PC-9 (cell line): ENCODE data around the gene INTS1. TPM values are rescaled to one million over a fixed set of nuclear protein-coding genes. Genes with fewer than 3 reads are reported as not detected.
A peak's percentile ranks its signal among the peaks of the same experiment; 100 is the strongest.

Experiments used
- BruUV-seq: library from RNA; stranded (reverse); fragments of 400-500 nt; replicated peaks from 2 replicates; lab custom pipeline; 2021; lab: Mats Ljungman, UMichigan
- CTCF ChIA-PET: fragments of 300-600 bp; sonication (Branson Sonifier 250); formaldehyde crosslinking; loops from one replicate; lab custom pipeline; 2022; ENCODE audit warnings: antibody characterized with exemption; lab: Charles Lee
- POLR2A ChIA-PET: fragments of 300-600 bp; sonication (Branson Sonifier 250); formaldehyde crosslinking; loops from one replicate; lab custom pipeline; 2022; ENCODE audit warnings: antibody characterized with exemption; ENCODE audit not compliant: unreplicated experiment; lab: Charles Lee
- DNase-seq, 2 experiments: peaks; one replicate each; pipeline versions ENCODE4 v3.0.0 to v3.0.0-alpha.2; 2015 to 2022; ENCODE audit warnings: mixed read lengths in 1 of 2
- H2AFZ ChIP-seq: fragments of 200-600 bp; sonication (generic); 2 replicates; pipeline ENCODE4 v1.8.1; 2017; ENCODE audit warnings: antibody characterized with exemption
- H3F3A ChIP-seq: fragments of 200-600 bp; sonication (generic); 2 replicates; pipeline ENCODE4 v1.8.1; 2017; ENCODE audit warnings: antibody characterized with exemption, mild to moderate bottlenecking, low read depth; ENCODE audit not compliant: insufficient read depth
- H3K27ac ChIP-seq: fragments of 200-600 bp; sonication (generic); 2 replicates; pipeline ENCODE4 v1.6.1; 2016; ENCODE audit warnings: mixed run types
- H3K27me3 ChIP-seq: fragments of 200-600 bp; sonication (generic); 2 replicates; pipeline ENCODE4 v1.6.1; 2016; ENCODE audit warnings: low read depth, mixed run types; ENCODE audit not compliant: insufficient read depth
- H3K36me3 ChIP-seq: fragments of 200-600 bp; sonication (generic); 2 replicates; pipeline ENCODE4 v1.6.1; 2016; ENCODE audit warnings: low read depth, mixed run types
- H3K4me1 ChIP-seq: fragments of 200-600 bp; sonication (generic); replicated peaks from 2 replicates; pipeline ENCODE4 v1.6.1; 2016; ENCODE audit warnings: mixed run types; ENCODE audit not compliant: insufficient read depth
- H3K4me2 ChIP-seq: fragments of 200-600 bp; sonication (generic); 2 replicates; pipeline ENCODE4 v1.6.1; 2017; ENCODE audit warnings: mixed run types
- H3K4me3 ChIP-seq: fragments of 200-600 bp; sonication (generic); 2 replicates; pipeline ENCODE4 v1.6.1; 2016; ENCODE audit warnings: mixed run types
- H3K79me2 ChIP-seq: fragments of 200-600 bp; sonication (generic); 2 replicates; pipeline ENCODE4 v1.6.1; 2017; ENCODE audit warnings: low read depth, mixed run types
- H3K9me2 ChIP-seq: fragments of 200-600 bp; sonication (generic); 2 replicates; pipeline ENCODE4 v1.8.1; 2017; ENCODE audit warnings: mild to moderate bottlenecking; ENCODE audit not compliant: insufficient read depth
- H3K9me3 ChIP-seq: fragments of 200-600 bp; sonication (generic); 2 replicates; pipeline ENCODE4 v1.8.1; 2016; ENCODE audit warnings: low read depth; ENCODE audit not compliant: insufficient read depth
- H4K20me1 ChIP-seq: fragments of 200-600 bp; sonication (generic); 2 replicates; pipeline ENCODE4 v1.8.1; 2017; ENCODE audit not compliant: insufficient read depth
- EZH2 ChIP-seq: fragments of 200-600 bp; sonication (generic); IDR thresholded peaks from 2 replicates; pipeline ENCODE4 v1.8.0; 2017; ENCODE audit warnings: antibody characterized with exemption, low read depth
- intact Hi-C: fragments of 100-400 bp; cut with micrococcal nuclease; formaldehyde crosslinking; loops from one replicate; pipeline ENCODE4 v1.10.0; 2022; ENCODE audit not compliant: unreplicated experiment
- total RNA-seq: library from RNA; stranded (reverse); gene quantifications from 2 replicates; pipeline ENCODE4 v1.2.3, GENCODE V29; 2021
- TF ChIP-seq, protein P1 (sequence below): fragments of 200-600 bp; sonication (generic); conservative IDR thresholded peaks from 2 replicates; pipeline ENCODE4 v1.6.1; 2017; ENCODE audit warnings: mixed run types, antibody characterized with exemption, mild to moderate bottlenecking, moderate library complexity

INTS1 gene
- total RNA-seq, 1 experiment from 2014 or later: 124 TPM

DNA sequence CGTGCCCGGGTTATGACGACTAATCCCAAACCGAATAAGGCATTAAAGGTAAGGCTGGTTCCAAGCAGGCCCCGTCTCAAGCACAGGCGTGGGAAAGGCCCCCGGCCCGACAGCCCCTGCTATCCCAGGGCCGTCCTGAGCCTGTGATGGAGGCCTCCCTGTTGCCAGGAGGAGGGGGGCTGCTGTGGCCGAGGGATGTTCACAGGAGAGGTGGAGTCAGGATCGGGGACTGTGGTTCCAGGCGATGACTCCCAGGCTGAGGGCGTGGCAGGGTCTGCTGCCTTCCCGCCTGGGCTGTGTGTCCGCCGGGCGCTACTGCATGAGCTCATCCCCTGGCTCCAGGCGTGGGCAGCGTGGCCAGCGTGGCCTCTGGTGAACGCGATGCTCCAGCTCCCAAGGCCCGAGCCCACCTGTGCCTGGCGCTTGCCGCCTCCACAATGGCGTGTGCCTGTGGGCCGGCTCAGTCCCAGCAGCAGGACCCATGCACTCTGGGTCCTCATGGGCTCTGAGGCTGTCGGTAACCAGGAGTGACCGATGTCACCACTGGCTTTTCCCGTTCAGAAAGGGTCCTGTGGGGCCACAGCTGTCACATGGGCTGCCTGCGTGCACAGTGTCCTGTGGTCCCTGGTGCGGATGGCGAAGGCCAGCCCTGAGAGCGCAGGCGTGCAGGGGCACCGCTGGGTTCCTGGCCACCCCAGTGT, 35.1 kb upstream of the INTS1 start:
- Histone ChIP-seq H3K27me3 (no peaks in the 10 kb centered on the region), H3K9me3 (no peaks in the 10 kb centered on the region), H2AFZ (no peak overlapping the region), H3K4me3 (no peak overlapping the region), H3K9me2 (no peaks in the 10 kb centered on the region), H3K27ac (no peak overlapping the region), H3K4me1 (peaks cover 34% of the 10 kb centered on the region), H3F3A (peaks cover 46% of the 10 kb centered on the region), H3K79me2 (peaks cover 58% of the 10 kb centered on the region), H4K20me1 (peaks cover 82% of the 10 kb centered on the region), H3K4me2 (no peak overlapping the region), H3K36me3 (peaks cover 10% of the 10 kb centered on the region)
- TF ChIP-seq, protein P1, sequence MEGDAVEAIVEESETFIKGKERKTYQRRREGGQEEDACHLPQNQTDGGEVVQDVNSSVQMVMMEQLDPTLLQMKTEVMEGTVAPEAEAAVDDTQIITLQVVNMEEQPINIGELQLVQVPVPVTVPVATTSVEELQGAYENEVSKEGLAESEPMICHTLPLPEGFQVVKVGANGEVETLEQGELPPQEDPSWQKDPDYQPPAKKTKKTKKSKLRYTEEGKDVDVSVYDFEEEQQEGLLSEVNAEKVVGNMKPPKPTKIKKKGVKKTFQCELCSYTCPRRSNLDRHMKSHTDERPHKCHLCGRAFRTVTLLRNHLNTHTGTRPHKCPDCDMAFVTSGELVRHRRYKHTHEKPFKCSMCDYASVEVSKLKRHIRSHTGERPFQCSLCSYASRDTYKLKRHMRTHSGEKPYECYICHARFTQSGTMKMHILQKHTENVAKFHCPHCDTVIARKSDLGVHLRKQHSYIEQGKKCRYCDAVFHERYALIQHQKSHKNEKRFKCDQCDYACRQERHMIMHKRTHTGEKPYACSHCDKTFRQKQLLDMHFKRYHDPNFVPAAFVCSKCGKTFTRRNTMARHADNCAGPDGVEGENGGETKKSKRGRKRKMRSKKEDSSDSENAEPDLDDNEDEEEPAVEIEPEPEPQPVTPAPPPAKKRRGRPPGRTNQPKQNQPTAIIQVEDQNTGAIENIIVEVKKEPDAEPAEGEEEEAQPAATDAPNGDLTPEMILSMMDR: no peak
- no peak for TF ChIP-seq EZH2
- DNase-seq: no peak
- ChIA-PET POLR2A (interaction anchor here (0.7 kb wide), 1 partner anchor 16 kb away, joined by 5 read pairs; no protein-coding TSS in a partner anchor), CTCF (no interaction called here)
- BruUV-seq: no TSS peak
- intact Hi-C loops: loop anchor here (10.0 kb wide), 1 partner anchor 985 kb away; no protein-coding TSS in a partner anchor

DNA sequence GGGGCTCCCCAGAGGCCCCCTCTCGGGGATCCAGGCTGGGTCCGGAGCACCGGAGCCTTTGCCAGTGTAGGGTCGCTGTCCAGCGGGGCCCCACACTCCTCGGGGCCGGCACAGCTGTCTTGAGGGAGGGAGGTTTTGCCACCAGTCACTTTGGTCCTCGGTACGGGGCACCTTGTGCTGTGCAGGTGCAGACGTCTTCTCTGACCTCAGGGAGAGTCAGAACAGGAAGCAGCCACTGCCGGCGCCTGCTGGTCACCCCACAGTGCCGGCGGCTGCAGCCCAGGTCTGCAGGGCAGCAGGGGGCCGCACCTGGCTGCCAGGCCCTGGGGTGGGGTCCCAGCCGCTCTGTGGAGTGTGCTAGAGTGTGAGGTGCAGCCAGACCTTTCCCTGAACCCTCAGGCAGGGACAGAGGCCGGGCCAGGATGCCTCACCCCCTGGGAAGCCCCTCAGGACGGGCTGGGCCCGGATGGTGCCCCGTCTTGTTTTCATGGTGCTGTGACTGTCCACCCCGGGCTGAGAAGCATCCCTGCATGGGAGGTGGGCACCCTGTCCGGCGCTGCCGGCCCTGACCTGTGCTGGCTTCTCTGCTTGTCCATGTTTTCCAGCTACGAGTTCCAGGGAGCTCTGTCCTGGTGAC, 34.5 kb upstream of the INTS1 start:
- intact Hi-C loops: loop anchor here (1.0 to 10.0 kb wide), 2 partner anchors 21 to 986 kb away; no protein-coding TSS in a partner anchor
- BruUV-seq: no TSS peak
- no peak overlapping the region for H3K4me3 ChIP-seq
- ChIA-PET CTCF (no interaction called here), POLR2A (interaction anchor here (0.7 kb wide), 1 partner anchor 17 kb away, joined by 5 read pairs; no protein-coding TSS in a partner anchor)
- peaks cover 64% of the 10 kb centered on the region for H3K79me2 ChIP-seq
- DNase-seq: no peak
- H4K20me1 ChIP-seq: peaks cover 85% of the 10 kb centered on the region
- peaks cover 10% of the 10 kb centered on the region for H3K36me3 ChIP-seq
- H3K9me2 ChIP-seq: no peaks in the 10 kb centered on the region
- H3K4me2 ChIP-seq: no peak overlapping the region
- H3K27me3 ChIP-seq: no peaks in the 10 kb centered on the region
- no peak overlapping the region for H2AFZ ChIP-seq
- no peaks in the 10 kb centered on the region for H3K9me3 ChIP-seq
- TF ChIP-seq EZH2: no peak
- TF ChIP-seq, protein P1: no peak
- peaks cover 40% of the 10 kb centered on the region for H3K4me1 ChIP-seq
- H3K27ac ChIP-seq: no peak overlapping the region
- H3F3A ChIP-seq: peaks cover 46% of the 10 kb centered on the region

DNA sequence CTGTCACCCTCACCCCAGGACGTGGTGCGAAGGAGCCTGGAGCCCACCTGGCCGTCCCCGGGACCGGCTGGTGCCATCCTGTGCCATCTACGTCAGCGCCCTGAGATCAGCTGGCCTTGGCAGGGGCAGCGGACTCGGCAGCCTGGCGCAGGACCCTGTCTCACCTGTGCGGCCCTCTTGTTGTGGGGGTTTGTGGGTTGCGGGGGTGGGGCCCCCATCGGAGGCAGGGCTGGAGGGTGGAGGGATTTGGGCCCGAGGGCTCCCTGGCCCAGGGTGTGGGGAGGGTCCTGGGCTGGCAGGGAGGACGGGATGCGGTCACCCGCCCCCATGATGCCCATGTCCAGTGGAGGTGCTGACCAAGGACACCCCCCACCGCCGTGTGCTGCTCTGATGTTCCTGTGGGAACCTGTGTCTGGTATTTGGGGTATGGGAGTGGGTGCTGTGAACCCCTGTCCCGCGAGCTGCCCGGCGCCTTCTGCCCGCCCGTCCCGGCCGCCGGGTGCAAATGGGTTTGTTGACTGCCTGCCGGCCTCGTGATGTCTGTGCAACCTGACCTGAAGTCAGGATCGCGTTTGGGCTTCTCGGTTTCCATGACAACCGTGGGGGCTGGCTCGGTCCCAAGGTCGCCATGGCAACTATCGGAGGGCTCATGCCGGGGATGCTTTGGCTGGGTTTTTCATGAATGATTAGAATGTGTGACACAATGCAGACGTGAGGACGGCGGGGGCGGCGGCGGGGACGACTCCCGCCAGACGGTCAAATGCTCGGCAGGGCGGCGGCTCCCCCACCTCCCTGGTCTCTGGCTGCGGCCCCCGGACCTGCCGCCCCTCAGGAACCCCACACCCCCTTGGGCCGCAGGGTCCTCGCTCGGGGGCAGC, 33.6 kb upstream of the INTS1 start:
- peak overlapping the region; percentile 53 for H3K4me3 ChIP-seq
- TF ChIP-seq EZH2: no peak
- TF ChIP-seq, protein P1: no peak
- peaks cover 10% of the 10 kb centered on the region for H3K36me3 ChIP-seq
- peaks cover 84% of the 10 kb centered on the region for H4K20me1 ChIP-seq
- peaks cover 72% of the 10 kb centered on the region for H3K79me2 ChIP-seq
- peak overlapping the region; percentile 69 for H3K27ac ChIP-seq
- POLR2A ChIA-PET: interaction anchor here (0.6 to 1.6 kb wide), 2 partner anchors 18 to 22 kb away, joined by 4 to 13 read pairs; partner anchors contain the start of gene TMEM184A
- H3K27me3 ChIP-seq: no peaks in the 10 kb centered on the region
- intact Hi-C loops: loop anchor here (1.0 to 10.0 kb wide), 6 partner anchors 17 to 987 kb away; partner anchors contain the start of genes INTS1 and TMEM184A
- H3F3A ChIP-seq: peaks cover 44% of the 10 kb centered on the region
- peak in 1 of 2 experiments; percentile 89 for DNase-seq
- BruUV-seq: TSS peak; percentile 8
- CTCF ChIA-PET: interaction anchor here (1.2 kb wide), 1 partner anchor 18 kb away, joined by 7 read pairs; the partner anchor contains the start of gene TMEM184A
- no peaks in the 10 kb centered on the region for H3K9me2 ChIP-seq
- no peak overlapping the region for H2AFZ ChIP-seq
- H3K9me3 ChIP-seq: no peaks in the 10 kb centered on the region
- H3K4me2 ChIP-seq: peak overlapping the region; percentile 85
- peaks cover 47% of the 10 kb centered on the region for H3K4me1 ChIP-seq
